ENCODE results near the gene KSR1. TPM values are rescaled to one million over a fixed set of nuclear protein-coding genes. Genes with fewer than 3 reads are reported as not detected.

Gene KSR1
- total and polyA plus RNA-seq, 2 of the 8 experiments (the other 6 are each of a cell fraction or from before 2014, with no cell fraction given): 14.1 to 34.7 TPM

GRCh38 chr17:27621536-27621935 is 165.3 kb downstream of the KSR1 start:
- H4K20me1 ChIP-seq (replicated peaks in 1 of 2; ENCODE audit: control insufficient read depth in 1 of 2, insufficient read depth in 2 of 2, low read length in 2 of 2): peaks cover 0 to 2% of the 10 kb centered on the region in 2 experiments
- no peak overlapping the region for H2BK5ac ChIP-seq (ENCODE audit: low read depth, low read length)
- no peak overlapping the region for H3K14ac ChIP-seq (ENCODE audit: insufficient read length)
- H3K79me2 ChIP-seq (ENCODE audit: control insufficient read depth in 1 of 2, insufficient read depth in 2 of 2, low read length in 2 of 2): no peaks in the 10 kb centered on the region
- ChIA-PET CTCF (ENCODE audit: partially characterized antibody) (interaction anchor here (0.8 to 7.0 kb wide), 8 partner anchors 9 to 166 kb away, joined by 3 to 52 read pairs (median 4); partner anchors contain the start of gene KSR1), POLR2A (ENCODE audit: partially characterized antibody) (no interaction called here)
- H2BK20ac ChIP-seq (ENCODE audit: low read length): no peak overlapping the region
- H2BK12ac ChIP-seq (ENCODE audit: low read depth, low read length): no peak overlapping the region
- no peak overlapping the region for H3K4me2 ChIP-seq (ENCODE audit: insufficient read depth in 1 of 2, low read depth in 2 of 2, low read length in 2 of 2)
- 92% methylated on average over 4 of the region's 4 CpGs; no CpG with 5 or more reads in 1 of the 2 experiments for WGBS, 2 experiments (ENCODE audit: extremely low coverage in 1 of 2, insufficient coverage in 1 of 2, insufficient read length in 1 of 2, insufficient replicate concordance in 2 of 2, low coverage in 1 of 2, low lambda C conversion rate in 2 of 2, missing lambda C conversion rate in 1 of 2)
- H4K8ac ChIP-seq (ENCODE audit: extremely low read depth, insufficient read depth, low read length): no peak overlapping the region
- no peak overlapping the region for H3K4me3 ChIP-seq (ENCODE audit: extremely low read depth in 1 of 4, insufficient read depth in 2 of 4, low read depth in 3 of 4, low read length in 4 of 4)
- no peak overlapping the region for H3K23ac ChIP-seq (ENCODE audit: insufficient read length)
- no peak overlapping the region for H3K56ac ChIP-seq (replicated peaks; ENCODE audit: insufficient read length, low read depth, low read length)
- no peaks in the 10 kb centered on the region for H3K79me1 ChIP-seq (ENCODE audit: low read depth, low read length)
- H3K18ac ChIP-seq (ENCODE audit: extremely low read depth, low read length): no peak overlapping the region
- peaks cover 8 to 20% (median 12%) of the 10 kb centered on the region in 4 experiments; a peak in 5 of 8 replicates for H3K36me3 ChIP-seq (ENCODE audit: control insufficient read depth in 2 of 4, insufficient read depth in 4 of 4, low read length in 3 of 4)
- H2BK15ac ChIP-seq (ENCODE audit: low read length): no peak overlapping the region
- no peak for DNase-seq (ENCODE audit: low read depth in 1 of 2, low spot score in 2 of 2)
- H2AFZ ChIP-seq (ENCODE audit: low read length): no peak overlapping the region
- no peak for FAIRE-seq
- H4K91ac ChIP-seq (replicated peaks; ENCODE audit: insufficient read length, low read length): no peak overlapping the region
- H2AK5ac ChIP-seq (ENCODE audit: low read depth, low read length): no peak overlapping the region
- H2BK120ac ChIP-seq (replicated peaks; ENCODE audit: low read depth, low read length): no peak overlapping the region
- H4K5ac ChIP-seq (ENCODE audit: insufficient read length, low read depth, low read length): no peak overlapping the region
- H3K27ac ChIP-seq (ENCODE audit: low read depth, low read length): no peak overlapping the region
- no peak overlapping the region for H3K9ac ChIP-seq (replicated peaks in 1 of 4; ENCODE audit: extremely low read depth in 1 of 4, low read depth in 3 of 4, low read length in 3 of 4)
- no peaks in the 10 kb centered on the region for H3K27me3 ChIP-seq (replicated peaks in 1 of 4; ENCODE audit: control insufficient read depth in 3 of 4, extremely low read depth in 1 of 4, insufficient read depth in 3 of 4, low read length in 3 of 4)
- H3K9me3 ChIP-seq (ENCODE audit: insufficient read depth in 2 of 2, low read depth in 1 of 2, low read length in 1 of 2): no peaks in the 10 kb centered on the region
- no peaks in the 10 kb centered on the region for H3K23me2 ChIP-seq (ENCODE audit: low read depth, low read length)
- H3K4ac ChIP-seq (replicated peaks; ENCODE audit: insufficient read length, low read depth, low read length): no peak overlapping the region
- H3K4me1 ChIP-seq (replicated peaks in 1 of 4; ENCODE audit: control insufficient read depth in 3 of 4, insufficient read depth in 4 of 4, low read length in 3 of 4): no peaks in the 10 kb centered on the region
- TF ChIP-seq EGR1 (IDR thresholded peaks at IDR 0.05; ENCODE audit: borderline replicate concordance, low read depth, low read length) (no peak), SP4 (IDR thresholded peaks at IDR 0.05; ENCODE audit: low read length) (no peak), CEBPB (IDR thresholded peaks at IDR 0.05; ENCODE audit: low read depth, low read length) (no peak), CTBP2 (IDR thresholded peaks at IDR 0.05; ENCODE audit: borderline replicate concordance, insufficient read depth, insufficient read length, low read length) (no peak), ATF2 (IDR thresholded peaks at IDR 0.05; ENCODE audit: low read length) (no peak), MAX (IDR thresholded peaks at IDR 0.05) (no peak), TEAD4 (IDR thresholded peaks at IDR 0.05; ENCODE audit: low read depth, low read length) (no peak), KDM4A (IDR thresholded peaks at IDR 0.05; ENCODE audit: low read depth, low read length, severe bottlenecking) (no peak), HDAC6 (IDR thresholded peaks at IDR 0.05; ENCODE audit: low read depth, low read length) (no peak), POLR2A (IDR thresholded peaks at IDR 0.05; ENCODE audit: control extremely low read depth in 1 of 2, low read depth in 2 of 2, low read length in 2 of 2) (no peak), SAP30 (IDR thresholded peaks at IDR 0.05; ENCODE audit: insufficient read depth, insufficient replicate concordance, low read length) (no peak), CHD1 (IDR thresholded peaks at IDR 0.05; ENCODE audit: low read depth, low read length) (no peak)

All from H1 (cell line).